GM12891 (cell line): ENCODE measurements around the gene CDHR5. TPM values are rescaled to one million over a fixed set of nuclear protein-coding genes. Genes with fewer than 3 reads are reported as not detected.

ENCODE experiments used
- DNase-seq: peaks from one replicate; pipeline ENCODE4 v3.0.0; 2011; ENCODE audit warnings: low spot score; ENCODE audit not compliant: insufficient read length
- FAIRE-seq: peaks from 2 replicates; lab custom pipeline; 2011; peaks lifted over from hg19 to GRCh38; lab: Jason Lieb, UNC
- PAX5 ChIP-seq: IDR thresholded peaks from 2 replicates; pipeline ENCODE4 v1.6.1; 2011; ENCODE audit warnings: low read length, moderate library complexity, mild to moderate bottlenecking; ENCODE audit not compliant: insufficient read depth, severe bottlenecking
- POLR2A ChIP-seq: IDR thresholded peaks from 2 replicates; pipeline ENCODE4 v1.6.1; 2011; ENCODE audit warnings: low read depth, low read length, control low read depth
- POLR2AphosphoS5 ChIP-seq: IDR thresholded peaks from 2 replicates; pipeline ENCODE4 v1.6.1; 2011; ENCODE audit warnings: low read depth, low read length, control low read depth
- POU2F2 ChIP-seq: IDR thresholded peaks from 2 replicates; pipeline ENCODE4 v1.6.1; 2011; ENCODE audit warnings: low read depth, mild to moderate bottlenecking, control low read depth, low read length, moderate library complexity
- SPI1 ChIP-seq: IDR thresholded peaks from 2 replicates; pipeline ENCODE4 v1.6.1; 2011; ENCODE audit warnings: low read depth, low read length, control low read depth
- TAF1 ChIP-seq: IDR thresholded peaks from 2 replicates; pipeline ENCODE4 v1.6.1; 2011; ENCODE audit warnings: low read depth, low read length, control low read depth
- polyA plus RNA-seq: library from polyadenylated mRNA; unstranded; fragments of >200 nt; gene quantifications from one replicate; pipeline ENCODE4 v1.2.1, GENCODE V29; 2012; ENCODE audit warnings: low read depth, missing spikeins, inconsistent platforms; ENCODE audit not compliant: missing spikeins

The CDHR5 gene
- 0.37 TPM for polyA plus RNA-seq

- no peak for FAIRE-seq
- no peak for DNase-seq
- no peak for TF ChIP-seq TAF1
- no peak for TF ChIP-seq POU2F2
- TF ChIP-seq POLR2AphosphoS5, result no peak
- TF ChIP-seq POLR2A, result no peak
These were observed at the start of gene CDHR5 for GRCh38 chr11:624705-625635. Gene CDHR5, minus strand, starts transcription at chr11:624955. Its CDS starts 53 bp downstream, at chr11:624902.

GRCh38 chr11:674406-674805, 49.7 kb upstream of the CDHR5 start:
- FAIRE-seq (no peak), DNase-seq (no peak)
- TF ChIP-seq POLR2AphosphoS5, result no peak
- TF ChIP-seq POLR2A, result no peak
- TF ChIP-seq PAX5, result no peak
- TF ChIP-seq TAF1, result no peak
- no peak for TF ChIP-seq SPI1
- TF ChIP-seq POU2F2, result no peak

- DNase-seq, result no peak
- TF ChIP-seq PAX5 (no peak), POLR2AphosphoS5 (no peak), POLR2A (no peak), SPI1 (no peak), POU2F2 (no peak), TAF1 (no peak)
- no peak for FAIRE-seq
These were observed 49.1 kb upstream of the CDHR5 start for GRCh38 chr11:673866-674265.

GRCh38 chr11:665704-666281, 41.0 kb upstream of the CDHR5 start:
- no peak for FAIRE-seq
- TF ChIP-seq POU2F2, result no peak
- no peak for TF ChIP-seq POLR2AphosphoS5
- no peak for DNase-seq

GRCh38 chr11:665062-665703, 40.4 kb upstream of the CDHR5 start:
- no peak for TF ChIP-seq TAF1
- no peak for TF ChIP-seq POLR2A
- no peak for TF ChIP-seq PAX5
- TF ChIP-seq POLR2AphosphoS5, result no peak
- TF ChIP-seq POU2F2, result no peak
- TF ChIP-seq SPI1, result no peak
- no peak for FAIRE-seq
- no peak for DNase-seq

GRCh38 chr11:662689-663274, 38.0 kb upstream of the CDHR5 start:
- no peak for TF ChIP-seq TAF1
- no peak for TF ChIP-seq POLR2A
- TF ChIP-seq POU2F2, result no peak
- no peak for TF ChIP-seq SPI1
- TF ChIP-seq POLR2AphosphoS5, result no peak
- TF ChIP-seq PAX5, result no peak
- peak; percentile 96 for FAIRE-seq
- peak; percentile 76 for DNase-seq

GRCh38 chr11:660681-661444, 36.1 kb upstream of the CDHR5 start:
- no peak for TF ChIP-seq SPI1
- TF ChIP-seq TAF1, result no peak
- no peak for TF ChIP-seq POU2F2
- TF ChIP-seq PAX5, result no peak
- TF ChIP-seq POLR2AphosphoS5, result no peak
- no peak for TF ChIP-seq POLR2A
- no peak for FAIRE-seq
- DNase-seq, result no peak

- FAIRE-seq (no peak), DNase-seq (no peak)
- TF ChIP-seq SPI1 (no peak), POLR2AphosphoS5 (no peak)
These were observed 35.5 kb upstream of the CDHR5 start for GRCh38 chr11:660281-660680.
